ENCODE results near the gene AKAP8.

Gene AKAP8

DNA sequence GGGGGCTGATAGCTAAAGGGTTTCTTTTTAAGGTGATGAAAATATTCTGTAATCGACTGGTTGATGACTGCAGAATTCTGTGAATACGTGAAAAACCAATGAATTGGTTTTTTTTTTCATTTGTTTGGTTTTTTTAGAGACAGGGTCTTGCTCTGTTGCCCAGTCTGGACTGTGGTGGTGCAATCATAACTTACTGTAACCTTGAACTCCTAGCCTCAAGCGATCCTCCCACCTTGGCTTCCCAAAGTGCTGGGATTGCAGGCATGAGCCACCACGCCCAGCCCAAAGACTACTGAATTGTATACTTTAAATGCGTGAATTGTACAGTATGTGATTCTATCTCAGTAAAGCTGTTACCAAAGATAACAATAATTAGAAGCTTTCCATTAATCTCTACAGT, 14.8 kb upstream of the AKAP8 start:
- Histone ChIP-seq H3K36me3 (ENCODE audit: insufficient read depth, low read length) (peaks cover 74% of the 10 kb centered on the region), H3K9ac (ENCODE audit: insufficient read length) (no peak overlapping the region), H3K27ac (peak overlapping the region; percentile 44; the same call in 1 of the 2 replicates), H3K9me3 (ENCODE audit: low read depth, low read length) (no peaks in the 10 kb centered on the region), H3K4me3 (no peak overlapping the region)
- DNase-seq (ENCODE audit: low read depth, low spot score): no peak
- no peak for TF ChIP-seq EZH2 (IDR thresholded peaks at IDR 0.05)

- peaks cover 70% of the 10 kb centered on the region for H3K36me3 ChIP-seq (ENCODE audit: insufficient read depth, low read length)
- DNase-seq (ENCODE audit: low read depth, low spot score): no peak
- peak overlapping the region; percentile 44; the same call in 1 of the 2 replicates for H3K27ac ChIP-seq
Observed at GRCh38 chr19:15393963-15394362, 14.4 kb upstream of the AKAP8 start.

GRCh38 chr19:15390814-15391213, 11.2 kb upstream of the AKAP8 start:
- Histone ChIP-seq H3K9me3 (ENCODE audit: low read depth, low read length) (no peaks in the 10 kb centered on the region), H3K4me3 (no peak overlapping the region), H3K36me3 (ENCODE audit: insufficient read depth, low read length) (peaks cover 52% of the 10 kb centered on the region), H3K27ac (no peak overlapping the region), H3K9ac (ENCODE audit: insufficient read length) (no peak overlapping the region)
- DNase-seq (ENCODE audit: low read depth, low spot score): no peak
- TF ChIP-seq FOXP2 (optimal IDR thresholded peaks at IDR 0.05; ENCODE audit: control extremely low read depth, extremely low read length, insufficient read depth) (no peak), POLR2AphosphoS5 (IDR thresholded peaks at IDR 0.05; ENCODE audit: borderline replicate concordance, low read depth, low read length) (no peak), EZH2 (IDR thresholded peaks at IDR 0.05) (no peak)

More at GRCh38 chr19:15393963-15394362, 14.4 kb upstream of the AKAP8 start:
- Histone ChIP-seq H3K9me3 (ENCODE audit: low read depth, low read length) (no peaks in the 10 kb centered on the region), H3K4me3 (no peak overlapping the region), H3K9ac (ENCODE audit: insufficient read length) (no peak overlapping the region)
- no peak for TF ChIP-seq EZH2 (IDR thresholded peaks at IDR 0.05)
- TF ChIP-seq FOXP2 (optimal IDR thresholded peaks at IDR 0.05; ENCODE audit: control extremely low read depth, extremely low read length, insufficient read depth): no peak
- TF ChIP-seq POLR2AphosphoS5 (IDR thresholded peaks at IDR 0.05; ENCODE audit: borderline replicate concordance, low read depth, low read length): no peak

- peak overlapping the region; percentile 84 for H3K27ac ChIP-seq
- H3K36me3 ChIP-seq (ENCODE audit: insufficient read depth, low read length): peaks cover 13% of the 10 kb centered on the region; the same call in 1 of the 2 replicates
- no peak overlapping the region for H3K9ac ChIP-seq (ENCODE audit: insufficient read length)
- TF ChIP-seq EZH2 (IDR thresholded peaks at IDR 0.05): no peak
- TF ChIP-seq POLR2AphosphoS5 (IDR thresholded peaks at IDR 0.05; ENCODE audit: borderline replicate concordance, low read depth, low read length): no peak
- TF ChIP-seq FOXP2 (optimal IDR thresholded peaks at IDR 0.05; ENCODE audit: control extremely low read depth, extremely low read length, insufficient read depth): no peak
- no peaks in the 10 kb centered on the region for H3K9me3 ChIP-seq (ENCODE audit: low read depth, low read length)
- no peak overlapping the region for H3K4me3 ChIP-seq
- DNase-seq (ENCODE audit: low read depth, low spot score): no peak
Observed at GRCh38 chr19:15381864-15382263, 2.3 kb upstream of the AKAP8 start.

DNA sequence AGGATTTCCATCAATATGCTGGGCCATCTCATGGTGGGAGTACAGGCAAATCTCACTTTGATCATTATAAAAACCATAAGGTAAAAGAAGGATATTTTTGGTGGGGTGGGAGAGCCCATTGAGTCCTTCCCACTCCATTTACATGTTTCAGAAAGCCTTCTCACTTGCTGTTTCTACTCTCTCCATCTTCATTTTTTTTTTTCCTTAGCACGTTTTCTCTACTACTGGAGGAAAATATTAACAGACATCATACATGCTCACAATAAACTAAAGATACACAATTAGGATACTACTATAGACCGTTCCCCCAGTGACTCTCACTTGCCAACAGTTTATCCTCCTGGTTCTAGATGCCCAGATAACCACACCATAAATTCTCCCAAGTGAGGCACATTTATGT, 1.8 kb upstream of the AKAP8 start:
- TF ChIP-seq FOXP2 (optimal IDR thresholded peaks at IDR 0.05; ENCODE audit: control extremely low read depth, extremely low read length, insufficient read depth) (no peak), EZH2 (IDR thresholded peaks at IDR 0.05) (no peak), POLR2AphosphoS5 (IDR thresholded peaks at IDR 0.05; ENCODE audit: borderline replicate concordance, low read depth, low read length) (no peak)
- Histone ChIP-seq H3K9me3 (ENCODE audit: low read depth, low read length) (no peaks in the 10 kb centered on the region), H3K27ac (peak overlapping the region; percentile 84), H3K4me3 (no peak overlapping the region), H3K36me3 (ENCODE audit: insufficient read depth, low read length) (peaks cover 9% of the 10 kb centered on the region; the same call in 1 of the 2 replicates), H3K9ac (ENCODE audit: insufficient read length) (no peak overlapping the region)
- no peak for DNase-seq (ENCODE audit: low read depth, low spot score)

- no peak for DNase-seq (ENCODE audit: low read depth, low spot score)
- H3K36me3 ChIP-seq (ENCODE audit: insufficient read depth, low read length): peaks cover 7% of the 10 kb centered on the region; the same call in 1 of the 2 replicates
Observed at GRCh38 chr19:15379999-15380647, 536 bp upstream of the AKAP8 start.

DNA sequence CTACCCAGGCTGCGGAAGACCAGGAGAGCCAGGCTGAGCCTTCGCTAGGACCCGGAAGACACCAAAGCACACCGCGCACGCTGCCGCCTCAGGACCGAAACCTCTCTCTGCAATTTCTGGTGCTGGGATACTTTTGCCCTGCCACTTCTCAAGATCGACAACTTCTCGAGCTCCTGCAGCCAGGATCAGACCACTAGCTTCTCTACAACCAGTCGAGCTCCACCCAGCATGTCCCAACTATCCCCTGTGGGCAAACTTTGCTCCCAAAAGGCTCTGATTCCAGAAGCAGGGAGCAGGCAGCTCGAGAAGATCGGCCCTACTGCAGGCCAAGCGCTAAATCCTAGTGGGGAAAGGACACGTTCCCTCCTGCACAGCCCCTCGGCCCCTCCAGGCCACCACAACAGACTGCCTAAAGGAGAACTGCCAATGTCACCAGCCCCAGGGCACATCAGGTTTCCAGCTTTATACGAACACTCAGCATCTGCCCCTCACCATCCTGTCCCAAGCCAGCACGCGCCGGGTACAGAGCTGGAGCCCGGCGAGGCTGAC, 979 bp downstream of the AKAP8 start:
- DNase-seq (ENCODE audit: low read depth, low spot score): no peak
- TF ChIP-seq POLR2AphosphoS5 (IDR thresholded peaks at IDR 0.05; ENCODE audit: borderline replicate concordance, low read depth, low read length) (no peak), EZH2 (IDR thresholded peaks at IDR 0.05) (no peak), FOXP2 (optimal IDR thresholded peaks at IDR 0.05; ENCODE audit: control extremely low read depth, extremely low read length, insufficient read depth) (no peak)
- H3K9ac ChIP-seq (ENCODE audit: insufficient read length): peak overlapping the region; percentile 90
- no peaks in the 10 kb centered on the region for H3K9me3 ChIP-seq (ENCODE audit: low read depth, low read length)
- peak overlapping the region; percentile 87 for H3K27ac ChIP-seq
- peaks cover 12% of the 10 kb centered on the region; the same call in 1 of the 2 replicates for H3K36me3 ChIP-seq (ENCODE audit: insufficient read depth, low read length)
- H3K4me3 ChIP-seq: peak overlapping the region; percentile 90

More at GRCh38 chr19:15379999-15380647, 536 bp upstream of the AKAP8 start:
- Histone ChIP-seq H3K9me3 (ENCODE audit: low read depth, low read length) (no peaks in the 10 kb centered on the region), H3K9ac (ENCODE audit: insufficient read length) (peak overlapping the region; percentile 69), H3K4me3 (peak overlapping the region; percentile 90), H3K27ac (peak overlapping the region; percentile 0; the same call in 1 of the 2 replicates)
- TF ChIP-seq EZH2 (IDR thresholded peaks at IDR 0.05) (no peak), FOXP2 (optimal IDR thresholded peaks at IDR 0.05; ENCODE audit: control extremely low read depth, extremely low read length, insufficient read depth) (no peak), POLR2AphosphoS5 (IDR thresholded peaks at IDR 0.05; ENCODE audit: borderline replicate concordance, low read depth, low read length) (no peak; the same call in 1 of the 2 replicates)

- DNase-seq (ENCODE audit: low read depth, low spot score): no peak
- H3K36me3 ChIP-seq (ENCODE audit: insufficient read depth, low read length): peaks cover 40% of the 10 kb centered on the region
- no peak overlapping the region; the same call in 1 of the 2 replicates for H3K27ac ChIP-seq
- H3K9me3 ChIP-seq (ENCODE audit: low read depth, low read length): no peaks in the 10 kb centered on the region
- H3K9ac ChIP-seq (ENCODE audit: insufficient read length): no peak overlapping the region
- H3K4me3 ChIP-seq: no peak overlapping the region
- TF ChIP-seq EZH2 (IDR thresholded peaks at IDR 0.05) (no peak), POLR2AphosphoS5 (IDR thresholded peaks at IDR 0.05; ENCODE audit: borderline replicate concordance, low read depth, low read length) (no peak), FOXP2 (optimal IDR thresholded peaks at IDR 0.05; ENCODE audit: control extremely low read depth, extremely low read length, insufficient read depth) (no peak)
Observed at GRCh38 chr19:15374796-15375440, 4.7 kb downstream of the AKAP8 start.

Data from SK-N-MC (cell line).